Progenitor cell of endocrine pancreas (in vitro differentiated cells): Measurements from ENCODE around the gene DTWD2. TPM values are rescaled to one million over a fixed set of nuclear protein-coding genes. Genes with fewer than 3 reads are reported as not detected.
"Not testable (repeated sequence)": the region's sequence is repeated elsewhere in the genome, so short reads cannot be mapped to it uniquely, and the experiment has no call there.

Experiments used
- DNase-seq: peaks from one replicate; pipeline ENCODE4 v3.0.0; 2021; ENCODE audit warnings: low spot score; ENCODE audit not compliant: unreplicated experiment
- H3K27ac Mint-ChIP-seq: 2 replicates; pipeline ENCODE4 v1.8.0; 2021; ENCODE audit warnings: mild to moderate bottlenecking, moderate library complexity, mixed read lengths
- H3K27me3 Mint-ChIP-seq: 2 replicates; pipeline ENCODE4 v1.8.0; 2021; ENCODE audit warnings: mixed read lengths
- H3K36me3 Mint-ChIP-seq: 2 replicates; pipeline ENCODE4 v1.8.0; 2022; ENCODE audit warnings: mixed read lengths; ENCODE audit not compliant: insufficient read depth
- H3K4me1 Mint-ChIP-seq: 2 replicates; pipeline ENCODE4 v1.8.0; 2021; ENCODE audit warnings: low read depth, mixed read lengths
- H3K4me3 Mint-ChIP-seq: 2 replicates; pipeline ENCODE4 v1.8.0; 2021; ENCODE audit warnings: low read depth, mild to moderate bottlenecking, moderate library complexity, mixed read lengths
- H3K9me3 Mint-ChIP-seq: 2 replicates; pipeline ENCODE4 v1.8.0; 2021; ENCODE audit warnings: low read depth, mixed read lengths
- CTCF ChIP-seq: fragments of 200-600 bp; sonication (generic); IDR thresholded peaks from one replicate; pipeline ENCODE4 v1.5.0; 2021; ENCODE audit warnings: antibody characterized with exemption, mild to moderate bottlenecking; ENCODE audit not compliant: unreplicated experiment
- total RNA-seq: library from RNA; stranded (reverse); gene quantifications from 2 replicates; pipeline ENCODE4 v1.2.1, GENCODE V29; 2021

DTWD2 gene
- total RNA-seq, 1 donor from 2014 or later = 7.7 TPM

- DNase-seq = no peak
Measured at GRCh38 chr5:118963169-118963568, 25.2 kb downstream of the DTWD2 start.

GRCh38 chr5:118960557-118960956 is 27.8 kb downstream of the DTWD2 start:
- H3K36me3 Mint-ChIP-seq = peaks cover 14% of the 10 kb centered on the region
- no peaks in the 10 kb centered on the region for H3K27me3 Mint-ChIP-seq
- H3K4me1 Mint-ChIP-seq = no peaks in the 10 kb centered on the region
- no peak overlapping the region for H3K4me3 Mint-ChIP-seq
- no peak overlapping the region for H3K27ac Mint-ChIP-seq
- no peak for TF ChIP-seq CTCF
- DNase-seq = no peak
- H3K9me3 Mint-ChIP-seq = peaks cover 14% of the 10 kb centered on the region

More at GRCh38 chr5:118963169-118963568, 25.2 kb downstream of the DTWD2 start:
- TF ChIP-seq CTCF = no peak
- no peak overlapping the region for H3K4me3 Mint-ChIP-seq
- H3K4me1 Mint-ChIP-seq = peaks cover 1% of the 10 kb centered on the region
- no peak overlapping the region for H3K27ac Mint-ChIP-seq
- H3K9me3 Mint-ChIP-seq = peaks cover 15% of the 10 kb centered on the region
- peaks cover 17% of the 10 kb centered on the region for H3K36me3 Mint-ChIP-seq
- no peaks in the 10 kb centered on the region for H3K27me3 Mint-ChIP-seq

GRCh38 chr5:118956727-118957126 is 31.6 kb downstream of the DTWD2 start:
- no peak overlapping the region for H3K27ac Mint-ChIP-seq
- peaks cover 9% of the 10 kb centered on the region for H3K36me3 Mint-ChIP-seq
- no peak for DNase-seq
- no peak overlapping the region for H3K4me3 Mint-ChIP-seq
- peaks cover 9% of the 10 kb centered on the region for H3K27me3 Mint-ChIP-seq
- peaks cover 12% of the 10 kb centered on the region for H3K9me3 Mint-ChIP-seq
- H3K4me1 Mint-ChIP-seq = peaks cover 10% of the 10 kb centered on the region
- TF ChIP-seq CTCF = peak; percentile 54

GRCh38 chr5:118953652-118954005 is 34.7 kb downstream of the DTWD2 start:
- H3K9me3 Mint-ChIP-seq = no peaks in the 10 kb centered on the region
- H3K4me1 Mint-ChIP-seq = peaks cover 10% of the 10 kb centered on the region
- no peak overlapping the region for H3K27ac Mint-ChIP-seq
- no peak overlapping the region for H3K4me3 Mint-ChIP-seq
- peaks cover 18% of the 10 kb centered on the region for H3K27me3 Mint-ChIP-seq
- no peak for DNase-seq
- peaks cover 3% of the 10 kb centered on the region for H3K36me3 Mint-ChIP-seq
- no peak for TF ChIP-seq CTCF

- H3K9me3 Mint-ChIP-seq = no peaks in the 10 kb centered on the region
- no peak overlapping the region for H3K4me3 Mint-ChIP-seq
- no peak for TF ChIP-seq CTCF
- H3K36me3 Mint-ChIP-seq = peaks cover 3% of the 10 kb centered on the region
- H3K4me1 Mint-ChIP-seq = peaks cover 10% of the 10 kb centered on the region
- peaks cover 18% of the 10 kb centered on the region for H3K27me3 Mint-ChIP-seq
- H3K27ac Mint-ChIP-seq = no peak overlapping the region
- no peak for DNase-seq
Measured at GRCh38 chr5:118952992-118953651, 35.2 kb downstream of the DTWD2 start.

GRCh38 chr5:118952306-118952705 is 36.0 kb downstream of the DTWD2 start:
- not testable (repeated sequence) for H3K9me3 Mint-ChIP-seq, H3K27ac Mint-ChIP-seq, DNase-seq, H3K36me3 Mint-ChIP-seq
- H3K4me1 Mint-ChIP-seq = peaks cover 10% of the 10 kb centered on the region
- peaks cover 18% of the 10 kb centered on the region for H3K27me3 Mint-ChIP-seq
- H3K4me3 Mint-ChIP-seq = peak overlapping the region; percentile 3

GRCh38 chr5:118950354-118950753 is 38.0 kb downstream of the DTWD2 start:
- not testable (repeated sequence) for H3K27ac Mint-ChIP-seq, DNase-seq, H3K9me3 Mint-ChIP-seq, H3K36me3 Mint-ChIP-seq, H3K4me3 Mint-ChIP-seq
- Mint-ChIP-seq H3K27me3 (peaks cover 18% of the 10 kb centered on the region), H3K4me1 (peaks cover 10% of the 10 kb centered on the region)
